Measurements from ENCODE around the gene SNRK. TPM values are rescaled to one million over a fixed set of nuclear protein-coding genes. Genes with fewer than 3 reads are reported as not detected.
"Not testable (repeated sequence)": the region's sequence is repeated elsewhere in the genome, so short reads cannot be mapped to it uniquely, and the experiment has no call there.

Gene SNRK
- polyA plus RNA-seq, 1 experiment, result 11.4 TPM

GRCh38 chr3:43348350-43348749 is 62.0 kb downstream of the SNRK start:
- ChIA-PET CTCF (interaction anchor here (1.1 kb wide), 1 partner anchor 155 kb away, joined by 4 read pairs; no protein-coding TSS in a partner anchor), POLR2A (interaction anchor here (0.6 kb wide), 1 partner anchor 14 kb away, joined by 3 read pairs; no protein-coding TSS in a partner anchor)
- Histone ChIP-seq H3K9me3 (ENCODE audit: control insufficient read depth, insufficient read depth, low read length) (peaks cover 3% of the 10 kb centered on the region; the same call in 1 of the 2 replicates), H3K4me3 (ENCODE audit: low read depth, low read length) (no peak overlapping the region), H3K27me3 (ENCODE audit: control insufficient read depth, insufficient read depth, low read length) (no peaks in the 10 kb centered on the region), H3K27ac (ENCODE audit: low read depth, low read length) (no peak overlapping the region)
- DNase-seq (ENCODE audit: low read depth, low spot score), result no peak
- TF ChIP-seq, protein P1, sequence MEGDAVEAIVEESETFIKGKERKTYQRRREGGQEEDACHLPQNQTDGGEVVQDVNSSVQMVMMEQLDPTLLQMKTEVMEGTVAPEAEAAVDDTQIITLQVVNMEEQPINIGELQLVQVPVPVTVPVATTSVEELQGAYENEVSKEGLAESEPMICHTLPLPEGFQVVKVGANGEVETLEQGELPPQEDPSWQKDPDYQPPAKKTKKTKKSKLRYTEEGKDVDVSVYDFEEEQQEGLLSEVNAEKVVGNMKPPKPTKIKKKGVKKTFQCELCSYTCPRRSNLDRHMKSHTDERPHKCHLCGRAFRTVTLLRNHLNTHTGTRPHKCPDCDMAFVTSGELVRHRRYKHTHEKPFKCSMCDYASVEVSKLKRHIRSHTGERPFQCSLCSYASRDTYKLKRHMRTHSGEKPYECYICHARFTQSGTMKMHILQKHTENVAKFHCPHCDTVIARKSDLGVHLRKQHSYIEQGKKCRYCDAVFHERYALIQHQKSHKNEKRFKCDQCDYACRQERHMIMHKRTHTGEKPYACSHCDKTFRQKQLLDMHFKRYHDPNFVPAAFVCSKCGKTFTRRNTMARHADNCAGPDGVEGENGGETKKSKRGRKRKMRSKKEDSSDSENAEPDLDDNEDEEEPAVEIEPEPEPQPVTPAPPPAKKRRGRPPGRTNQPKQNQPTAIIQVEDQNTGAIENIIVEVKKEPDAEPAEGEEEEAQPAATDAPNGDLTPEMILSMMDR (IDR thresholded peaks at IDR 0.05; ENCODE audit: low read depth, low read length), result no peak

DNA sequence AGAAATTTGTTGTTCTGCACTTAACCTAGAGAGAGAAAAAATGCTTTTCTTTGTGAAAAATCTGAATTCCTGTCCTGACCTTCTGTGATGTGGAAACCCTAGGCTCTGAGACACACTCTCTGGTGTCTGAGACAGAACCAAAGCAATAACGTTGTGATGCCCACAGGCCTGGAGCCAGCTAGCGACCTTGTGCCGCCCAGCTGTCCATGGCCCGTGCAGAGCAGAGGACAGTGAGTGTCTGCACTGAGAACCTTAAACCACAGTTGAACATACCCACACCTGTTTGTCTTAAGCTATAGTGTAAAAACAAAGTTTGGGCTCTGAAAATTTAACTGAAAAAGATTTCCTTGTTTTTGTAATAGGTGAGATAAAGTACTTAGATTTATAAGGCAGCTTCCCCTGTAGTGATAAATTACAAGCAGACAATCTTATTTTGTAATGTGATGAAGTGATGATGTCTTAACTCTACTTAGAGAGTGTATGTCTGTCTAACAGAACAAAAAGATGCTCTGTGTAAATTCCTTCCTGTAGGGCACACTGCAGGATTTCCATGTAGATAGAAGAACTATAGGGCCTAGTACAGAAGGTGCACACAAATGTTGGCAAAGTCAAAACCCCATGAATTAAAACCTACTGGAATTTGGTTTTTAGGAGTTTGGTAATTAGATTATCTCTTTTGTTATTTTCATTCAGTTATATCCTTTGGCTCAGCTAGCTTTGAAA is 62.7 kb downstream of the SNRK start:
- Histone ChIP-seq H3K9me3 (ENCODE audit: control insufficient read depth, insufficient read depth, low read length) (peaks cover 9% of the 10 kb centered on the region), H3K4me3 (ENCODE audit: low read depth, low read length) (no peak overlapping the region), H3K27me3 (ENCODE audit: control insufficient read depth, insufficient read depth, low read length) (no peaks in the 10 kb centered on the region), H3K27ac (ENCODE audit: low read depth, low read length) (no peak overlapping the region)
- no peak for DNase-seq (ENCODE audit: low read depth, low spot score)
- ChIA-PET POLR2A (no interaction called here), CTCF (interaction anchor here (1.1 kb wide), 1 partner anchor 155 kb away, joined by 4 read pairs; no protein-coding TSS in a partner anchor)
- TF ChIP-seq, protein P1 (IDR thresholded peaks at IDR 0.05; ENCODE audit: low read depth, low read length), result peak; percentile 26

DNA sequence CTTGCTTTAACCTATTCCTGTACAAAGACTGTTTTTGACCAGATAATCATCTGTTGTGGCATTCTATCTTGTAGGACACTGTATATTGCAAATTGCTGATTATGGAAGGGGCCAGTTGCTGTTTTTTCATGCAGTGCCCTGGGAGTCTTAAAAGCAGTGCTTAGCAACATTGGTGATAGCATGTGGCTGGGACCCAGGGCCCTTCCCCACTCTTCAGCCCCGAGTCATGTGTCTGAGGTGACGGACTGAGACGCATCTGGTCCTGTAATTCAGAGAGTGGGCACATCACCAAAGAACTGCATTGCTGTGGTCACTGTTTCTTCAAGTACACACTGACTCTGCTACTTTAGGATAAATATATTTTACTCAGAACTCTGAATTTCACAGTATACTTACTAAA is 63.4 kb downstream of the SNRK start:
- H3K9me3 ChIP-seq (ENCODE audit: control insufficient read depth, insufficient read depth, low read length), result peaks cover 15% of the 10 kb centered on the region
- ChIA-PET POLR2A (no interaction called here), CTCF (no interaction called here)
- DNase-seq (ENCODE audit: low read depth, low spot score), result no peak
- H3K4me3 ChIP-seq (ENCODE audit: low read depth, low read length), result no peak overlapping the region
- TF ChIP-seq, protein P1 (IDR thresholded peaks at IDR 0.05; ENCODE audit: low read depth, low read length), result no peak
- H3K27ac ChIP-seq (ENCODE audit: low read depth, low read length), result no peak overlapping the region
- H3K27me3 ChIP-seq (ENCODE audit: control insufficient read depth, insufficient read depth, low read length), result no peaks in the 10 kb centered on the region

- TF ChIP-seq, protein P1 (IDR thresholded peaks at IDR 0.05; ENCODE audit: low read depth, low read length), result no peak
- Histone ChIP-seq H3K4me3 (ENCODE audit: low read depth, low read length) (no peak overlapping the region), H3K9me3 (ENCODE audit: control insufficient read depth, insufficient read depth, low read length) (peaks cover 16% of the 10 kb centered on the region), H3K27me3 (ENCODE audit: control insufficient read depth, insufficient read depth, low read length) (no peaks in the 10 kb centered on the region), H3K27ac (ENCODE audit: low read depth, low read length) (no peak overlapping the region)
- ChIA-PET CTCF (no interaction called here), POLR2A (no interaction called here)
- DNase-seq (ENCODE audit: low read depth, low spot score), result no peak
These were observed 67.1 kb downstream of the SNRK start for GRCh38 chr3:43353393-43353792.

DNA sequence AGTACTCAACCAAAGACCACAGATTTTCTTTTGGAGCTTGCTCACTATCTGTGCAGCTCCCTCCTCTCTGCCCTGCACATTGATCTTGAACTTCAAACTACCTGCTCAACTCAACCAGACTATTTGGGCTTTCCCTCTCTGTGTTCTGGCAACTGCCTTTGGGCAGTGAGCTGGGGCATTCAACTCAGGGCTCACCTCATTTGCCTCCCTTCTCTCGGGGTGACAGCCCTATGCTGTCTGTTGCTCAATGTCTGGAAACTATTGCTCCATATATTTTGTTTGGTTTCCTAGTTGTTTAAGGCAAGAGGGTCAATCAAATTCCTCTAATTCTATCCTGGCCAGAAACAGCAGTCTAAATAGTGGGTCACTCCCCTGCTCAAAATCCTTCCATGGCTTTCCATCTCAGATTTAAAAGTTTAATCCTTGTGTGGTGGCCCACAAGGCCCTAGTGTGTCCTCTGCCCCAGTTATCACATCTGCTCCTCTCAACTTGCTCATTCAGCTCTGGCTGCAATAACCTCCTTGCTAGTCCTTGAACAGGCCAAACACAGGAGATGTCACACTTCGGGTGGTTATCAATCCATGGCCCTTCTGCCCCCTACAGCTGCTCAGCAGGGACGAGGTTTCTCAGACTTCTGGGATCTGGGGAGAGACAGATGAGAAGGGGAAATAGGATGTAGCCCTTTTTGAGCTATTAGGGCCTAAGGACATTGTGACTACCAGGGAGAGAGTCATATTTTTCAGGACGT is 67.8 kb downstream of the SNRK start:
- POLR2A ChIA-PET, result no interaction called here
- no peak overlapping the region for H3K27ac ChIP-seq (ENCODE audit: low read depth, low read length)

DNA sequence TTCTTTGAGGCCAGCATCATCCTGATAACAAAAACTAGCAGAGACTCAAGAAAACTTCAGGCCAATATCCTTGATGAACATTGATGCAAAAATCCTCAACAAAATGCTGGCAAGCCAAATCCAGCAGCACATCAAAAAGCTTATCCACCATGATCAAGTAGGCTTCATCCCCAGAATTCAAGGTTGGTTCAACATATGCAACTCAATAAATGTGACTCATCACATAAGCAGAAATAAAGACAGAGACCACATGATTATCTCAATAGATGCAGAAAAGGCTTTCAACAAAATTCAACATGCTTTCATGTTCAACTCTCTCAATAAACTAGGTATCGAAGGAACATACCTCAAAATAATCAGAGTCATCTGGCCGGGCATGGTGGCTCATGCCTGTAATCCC is 69.7 kb downstream of the SNRK start:
- H3K9me3 ChIP-seq (ENCODE audit: control insufficient read depth, insufficient read depth, low read length), result peaks cover 16% of the 10 kb centered on the region
- DNase-seq (ENCODE audit: low read depth, low spot score); H3K4me3 ChIP-seq (ENCODE audit: low read depth, low read length); H3K27me3 ChIP-seq (ENCODE audit: control insufficient read depth, insufficient read depth, low read length); POLR2A ChIA-PET; CTCF ChIA-PET; H3K27ac ChIP-seq (ENCODE audit: low read depth, low read length): not testable (repeated sequence)

More for the DNA sequence above, 67.8 kb downstream of the SNRK start:
- Histone ChIP-seq H3K4me3 (ENCODE audit: low read depth, low read length) (no peak overlapping the region), H3K9me3 (ENCODE audit: control insufficient read depth, insufficient read depth, low read length) (peaks cover 16% of the 10 kb centered on the region), H3K27me3 (ENCODE audit: control insufficient read depth, insufficient read depth, low read length) (no peaks in the 10 kb centered on the region)
- TF ChIP-seq, protein P1 (IDR thresholded peaks at IDR 0.05; ENCODE audit: low read depth, low read length), result no peak
- no peak for DNase-seq (ENCODE audit: low read depth, low spot score)
- CTCF ChIA-PET, result no interaction called here
